ENCODE results near the gene NDRG4. TPM values are rescaled to one million over a fixed set of nuclear protein-coding genes. Genes with fewer than 3 reads are reported as not detected.
A peak's percentile ranks its signal among the peaks of the same experiment; 100 is the strongest.

Gene NDRG4
- 38.3 and 87.1 TPM in 2 replicates for total RNA-seq

- DNase-seq (ENCODE audit: low read depth, low spot score): peak; percentile 33
Measured at GRCh38 chr16:58499615-58500351, at the start of gene NDRG4. TSS of gene NDRG4 (plus strand) at chr16:58500143. CDS start at chr16:58500249, 106 bp downstream.

GRCh38 chr16:58450590-58450989 lies 49.4 kb upstream of the NDRG4 start:
- DNase-seq (ENCODE audit: low read depth, low spot score): no peak

GRCh38 chr16:58451265-58451689 lies 48.7 kb upstream of the NDRG4 start:
- no peak for DNase-seq (ENCODE audit: low read depth, low spot score)

GRCh38 chr16:58451945-58452401 lies 48.0 kb upstream of the NDRG4 start:
- DNase-seq (ENCODE audit: low read depth, low spot score): peak; percentile 46

DNA sequence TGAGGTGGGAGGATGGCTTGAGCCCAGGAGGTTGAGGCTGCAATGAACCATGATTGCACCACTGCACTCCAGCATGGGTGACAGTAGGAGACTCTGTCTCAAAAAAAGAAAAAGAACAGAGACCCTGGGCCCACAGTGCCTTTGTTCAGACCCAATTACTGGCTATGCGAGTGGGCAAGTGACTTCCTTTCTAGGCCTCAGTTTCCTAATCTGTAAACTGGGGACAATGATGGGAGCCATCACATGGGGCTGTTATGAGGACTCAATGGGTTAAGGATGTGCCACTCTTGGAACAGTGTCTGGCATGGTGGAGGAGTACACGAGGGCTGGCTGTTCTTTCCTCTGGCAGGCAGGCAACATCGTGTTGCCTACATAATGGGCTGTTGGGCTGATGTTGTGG lies 47.3 kb upstream of the NDRG4 start:
- DNase-seq (ENCODE audit: low read depth, low spot score): no peak

DNA sequence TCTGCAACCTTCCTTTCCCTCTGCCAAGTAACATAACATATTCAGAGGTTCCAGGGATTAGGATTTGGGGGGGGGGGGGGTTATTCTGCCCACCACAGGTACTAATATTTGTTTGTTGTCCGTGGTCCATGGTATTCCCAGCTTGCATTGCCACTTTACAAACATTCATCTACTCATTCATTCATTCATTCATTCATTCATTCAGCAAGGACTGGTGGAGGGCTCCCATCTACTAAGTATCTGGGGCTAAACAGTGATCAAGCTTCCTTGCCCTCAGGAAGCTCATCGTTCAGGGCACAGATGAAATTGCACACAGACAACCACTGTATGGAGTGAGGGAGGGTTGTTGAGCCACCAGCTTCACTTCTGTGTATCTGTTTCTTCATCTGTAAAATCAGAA lies 45.8 kb upstream of the NDRG4 start:
- no peak for DNase-seq (ENCODE audit: low read depth, low spot score)

DNA sequence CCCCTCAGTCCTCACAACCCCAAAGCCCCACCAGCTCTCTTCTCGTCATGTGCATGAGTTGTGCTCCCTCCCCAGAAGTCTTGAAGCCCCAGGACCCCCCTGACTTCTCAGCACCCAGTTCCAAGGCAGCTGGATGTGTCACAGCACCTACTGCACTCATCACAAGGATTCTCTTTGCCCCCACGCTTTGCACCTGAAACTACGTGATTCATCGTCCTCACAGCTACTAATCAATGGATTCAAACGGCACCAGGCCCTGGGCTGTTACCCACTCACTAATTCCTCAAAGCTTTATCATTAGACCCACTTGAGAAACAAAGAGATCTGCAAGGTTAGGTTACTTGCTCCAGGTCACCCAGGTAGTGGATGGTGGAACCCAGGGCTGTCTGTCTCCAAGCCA lies 45.1 kb upstream of the NDRG4 start:
- no peak for DNase-seq (ENCODE audit: low read depth, low spot score)

DNA sequence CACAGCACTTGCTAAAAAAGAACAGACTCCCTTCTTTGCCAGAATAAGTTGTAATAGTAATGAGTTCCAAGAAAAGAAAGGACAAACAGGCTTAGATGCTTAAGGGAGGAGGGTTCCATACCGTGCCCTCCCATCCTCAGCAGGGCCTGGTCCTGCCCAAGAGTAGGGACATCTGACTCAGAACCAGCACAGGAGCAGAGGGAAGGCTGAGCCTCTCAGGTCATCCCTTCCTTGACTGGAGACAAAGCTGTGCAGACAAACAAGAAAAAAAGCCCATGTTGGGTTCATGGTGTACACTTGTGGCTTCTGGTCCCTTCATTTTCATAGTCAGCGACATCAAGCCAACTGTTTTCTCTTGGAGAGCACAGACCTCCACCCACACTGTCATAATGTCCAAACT lies 44.2 kb upstream of the NDRG4 start:
- DNase-seq (ENCODE audit: low read depth, low spot score): peak; percentile 22

DNA sequence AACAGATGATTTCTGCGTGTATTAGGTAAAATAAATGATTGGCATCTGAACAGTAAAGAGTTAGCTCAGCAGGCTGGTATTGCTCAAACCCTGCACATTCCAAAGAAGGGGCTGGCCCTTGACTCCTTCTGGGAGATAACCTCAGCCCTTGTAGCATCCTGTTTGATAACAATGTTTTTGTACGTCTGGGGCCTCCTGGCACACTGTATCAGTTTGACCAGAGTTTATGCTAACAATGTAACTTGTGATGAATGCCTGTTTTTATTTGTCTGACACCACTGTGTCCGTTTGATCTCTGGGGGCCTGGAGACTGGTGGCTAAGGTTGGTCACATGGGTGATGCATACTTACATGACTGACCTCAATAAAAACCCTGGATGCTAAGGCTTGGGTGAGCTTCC lies 43.8 kb upstream of the NDRG4 start:
- DNase-seq (ENCODE audit: low read depth, low spot score): peak; percentile 98

DNA sequence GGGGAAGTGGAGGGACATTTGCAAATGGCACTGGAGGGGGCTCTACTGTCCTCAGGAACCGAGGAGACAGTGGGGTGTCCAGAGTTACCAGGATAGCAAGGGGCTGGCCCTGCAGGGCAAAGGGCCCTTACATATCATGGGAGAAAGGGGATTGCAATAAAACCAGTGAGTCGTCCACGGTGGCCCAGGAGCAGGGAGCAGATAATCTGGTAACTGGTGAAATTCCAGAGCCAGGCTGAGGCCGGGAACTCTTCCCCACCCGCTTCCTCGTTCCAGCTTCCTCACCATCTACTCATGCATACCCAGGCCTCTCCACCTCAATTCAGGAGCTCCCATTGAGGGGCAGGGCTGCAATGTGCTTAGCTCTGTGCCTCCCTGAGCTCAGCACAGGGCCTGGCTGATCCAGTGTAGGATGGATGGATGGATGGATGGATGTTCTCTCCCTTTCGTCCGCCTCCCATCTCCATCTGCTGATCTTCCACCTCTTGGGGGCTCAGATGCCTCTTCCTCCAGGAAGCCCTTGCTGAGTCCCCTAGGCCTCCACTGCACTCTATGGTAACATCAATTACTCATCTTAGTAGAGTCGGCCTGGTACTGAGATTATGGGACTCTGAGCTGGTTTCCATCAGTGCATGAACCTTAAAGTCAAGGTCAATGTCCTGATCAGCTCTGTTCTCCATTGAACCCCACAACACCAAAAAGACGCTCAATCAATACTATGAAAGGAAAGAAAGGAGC lies 41.2 kb upstream of the NDRG4 start:
- no peak for DNase-seq (ENCODE audit: low read depth, low spot score)

DNA sequence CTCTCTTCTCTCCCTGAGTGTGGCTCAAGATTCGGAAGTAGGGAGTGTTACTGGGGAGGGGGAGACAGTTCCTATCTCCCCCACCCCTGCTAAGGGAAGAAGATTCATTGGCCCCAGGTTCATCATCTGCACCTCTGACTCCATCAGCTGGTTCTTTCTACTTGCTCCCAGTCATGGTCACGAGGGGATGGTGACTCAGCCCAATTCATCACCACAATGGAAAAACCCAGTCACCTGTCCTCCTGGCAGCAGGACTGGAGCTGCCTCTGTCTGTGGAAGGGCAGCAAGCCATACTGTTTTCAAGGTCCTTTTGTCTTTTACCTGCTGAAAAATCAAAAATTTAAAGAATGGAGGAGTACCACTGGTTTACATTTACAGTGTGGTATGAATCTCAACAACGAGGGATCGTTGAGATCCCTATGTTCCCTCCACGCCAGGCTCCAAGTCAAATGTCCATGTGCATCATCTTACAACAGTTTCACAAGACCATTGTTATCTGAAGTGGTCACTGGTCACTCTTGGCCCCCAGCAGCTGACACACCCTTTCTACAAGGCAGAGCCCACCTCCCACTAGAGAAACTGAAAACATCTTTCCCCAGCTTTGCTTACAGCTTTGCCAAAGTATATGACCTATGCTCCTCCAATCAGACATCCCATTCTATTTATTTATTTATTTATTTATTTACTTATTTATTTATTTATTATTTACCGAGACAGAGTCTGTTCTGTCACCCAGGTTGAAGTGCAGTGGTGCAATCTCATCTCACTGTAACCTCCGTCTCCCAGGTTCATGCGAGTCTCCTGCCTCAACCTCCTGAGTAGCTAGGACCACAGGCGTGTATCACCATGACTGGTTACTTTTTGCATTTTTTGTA lies 40.4 kb upstream of the NDRG4 start:
- DNase-seq (ENCODE audit: low read depth, low spot score): peak; percentile 58

DNA sequence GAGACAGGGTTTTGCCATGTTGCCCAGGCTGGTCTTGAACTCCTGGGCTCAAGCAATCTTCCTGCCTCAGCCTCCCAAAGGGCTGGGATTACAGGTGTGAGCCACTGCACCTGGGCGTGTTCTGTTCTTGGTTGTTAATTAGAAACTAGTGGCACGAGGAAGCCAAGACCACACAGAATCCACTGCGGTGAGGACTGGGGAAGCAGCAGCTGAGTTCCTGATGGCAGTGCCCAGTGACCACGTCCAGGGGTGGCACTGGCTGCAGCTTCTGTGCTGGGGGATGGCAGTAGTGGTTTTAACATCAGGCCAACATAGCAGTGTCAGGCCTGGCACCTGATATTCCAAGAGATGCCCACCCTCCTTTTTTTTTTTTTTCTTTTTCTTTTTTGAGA lies 39.7 kb upstream of the NDRG4 start:
- no peak for DNase-seq (ENCODE audit: low read depth, low spot score)

DNA sequence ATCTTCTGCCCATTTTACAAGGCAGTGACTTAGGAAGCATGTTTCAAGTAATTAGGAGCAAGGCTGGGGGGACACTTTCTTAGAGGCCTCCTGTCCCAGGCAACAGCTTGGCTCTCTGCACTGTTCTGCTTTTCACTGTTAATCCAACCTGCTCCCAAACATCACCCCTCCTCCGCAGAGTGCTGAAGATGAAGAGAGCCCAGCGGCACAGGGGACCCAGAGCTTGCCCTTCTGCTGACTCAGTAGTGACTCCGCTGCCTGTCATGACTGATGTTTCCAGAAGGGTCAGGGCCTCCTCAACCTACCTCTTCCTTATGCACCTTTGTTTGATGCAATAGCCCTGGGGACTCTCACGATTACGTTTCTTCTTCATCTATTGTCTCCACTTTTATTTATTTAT lies 38.9 kb upstream of the NDRG4 start:
- no peak for DNase-seq (ENCODE audit: low read depth, low spot score)

GRCh38 chr16:58461640-58462039 lies 38.3 kb upstream of the NDRG4 start:
- DNase-seq (ENCODE audit: low read depth, low spot score): no peak

DNA sequence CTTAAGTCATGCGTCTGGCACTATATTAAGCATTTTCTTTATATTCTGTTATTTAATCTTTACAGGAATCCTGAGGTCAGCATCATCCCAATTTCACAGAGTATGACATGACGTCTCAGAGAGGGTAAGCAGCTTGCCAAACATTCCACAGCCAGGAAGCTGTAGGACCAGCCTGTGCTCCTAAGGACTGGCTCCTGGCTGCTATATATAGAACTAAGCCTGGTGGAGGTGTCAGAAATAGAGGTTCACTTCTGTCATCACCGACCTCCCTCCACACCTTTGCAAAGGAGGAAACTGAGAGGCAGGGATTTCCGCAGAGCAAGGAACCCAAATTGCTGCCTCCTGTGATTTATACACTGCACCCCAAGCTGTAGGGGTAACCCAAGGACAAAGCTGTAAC lies 37.9 kb upstream of the NDRG4 start:
- DNase-seq (ENCODE audit: low read depth, low spot score): no peak

GRCh38 chr16:58462499-58462996 lies 37.4 kb upstream of the NDRG4 start:
- no peak for DNase-seq (ENCODE audit: low read depth, low spot score)

DNA sequence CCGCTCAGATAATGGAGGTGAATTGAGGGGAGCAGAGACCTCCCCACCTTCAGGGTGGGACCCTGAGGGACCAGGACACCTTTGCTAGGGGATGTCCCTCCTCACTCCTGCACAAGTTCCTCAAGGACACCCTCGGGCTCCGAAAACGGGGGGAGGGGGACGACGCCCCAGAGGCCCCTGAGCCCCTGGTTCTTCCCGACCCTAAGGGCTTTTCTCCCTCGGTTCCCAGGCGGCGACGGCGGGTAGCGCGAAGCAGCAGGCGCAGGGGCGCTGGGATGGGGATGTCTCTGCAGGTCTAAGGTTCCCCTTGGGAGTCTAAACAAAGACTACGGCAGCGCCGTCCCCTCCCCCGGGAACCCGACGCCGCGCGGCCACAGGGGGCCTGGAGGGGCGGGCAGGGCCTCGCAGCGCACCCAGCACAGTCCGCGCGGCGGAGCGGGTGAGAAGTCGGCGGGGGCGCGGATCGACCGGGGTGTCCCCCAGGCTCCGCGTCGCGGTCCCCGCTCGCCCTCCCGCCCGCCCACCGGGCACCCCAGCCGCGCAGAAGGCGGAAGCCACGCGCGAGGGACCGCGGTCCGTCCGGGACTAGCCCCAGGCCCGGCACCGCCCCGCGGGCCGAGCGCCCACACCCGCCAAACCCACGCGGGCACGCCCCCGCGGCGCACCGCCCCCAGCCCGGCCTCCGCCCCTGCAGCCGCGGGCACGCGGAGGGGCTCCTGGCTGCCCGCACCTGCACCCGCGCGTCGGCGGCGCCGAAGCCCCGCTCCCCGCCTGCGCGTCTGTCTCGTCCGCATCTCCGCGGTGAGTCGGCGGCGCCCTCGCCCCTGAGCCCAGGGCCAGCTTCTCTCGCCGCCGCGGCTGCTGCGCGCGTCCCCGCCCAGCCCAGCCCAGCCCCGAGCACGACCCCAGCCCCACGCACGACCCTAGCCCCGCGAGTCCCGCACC lies 36.7 kb upstream of the NDRG4 start:
- DNase-seq (ENCODE audit: low read depth, low spot score): no peak

- no peak for DNase-seq (ENCODE audit: low read depth, low spot score)
Measured at GRCh38 chr16:58464047-58464915, 35.7 kb upstream of the NDRG4 start.

- DNase-seq (ENCODE audit: low read depth, low spot score): peak; percentile 33
Measured at GRCh38 chr16:58464916-58465731, 34.8 kb upstream of the NDRG4 start.
